Left cardiac atrium (tissue), 4 donors: Measurements from ENCODE around the gene NOTCH1. TPM values are rescaled to one million over a fixed set of nuclear protein-coding genes. Genes with fewer than 3 reads are reported as not detected.

Experiments used
- ATAC-seq, 2 donors: fragments of 200-7000 bp; cut with Tn5 transposase; one replicate each; pipeline ENCODE4 v1.9.1; 2020; ENCODE audit warnings: mild to moderate bottlenecking in 2 of 2, moderate library complexity in 2 of 2
- DNase-seq: peaks from one replicate; pipeline ENCODE4 v3.0.0-alpha.2; 2020
- intact Hi-C, 2 donors: fragments of 100-400 bp; cut with DNase I; formaldehyde crosslinking; loops; one replicate each; pipeline versions ENCODE4 v1.14.1 to v1.15.1; 2022 to 2023
- total RNA-seq, 2 donors: library from RNA; stranded (reverse); fragmentation: NEBNext Ultra II Directional; extraction: Animal tissue kit (Norgen Biotek cat#: 25700); gene quantifications; one replicate each; pipeline ENCODE4 v1.2.1, GENCODE V29; 2021
- donor health status: DM: no; HTN: yes; CAD: no.
- donor health status: DM: no; HTN: yes; CAD: no; lungs with severe emphysema.
- donor health status: DM: yes; HTN: yes; CAD: no.
- donor health status: Dilated cardiomyopathy.

The NOTCH1 gene
- total RNA-seq, 2 donors from 2014 or later, result 22.7 to 36.0 TPM

GRCh38 chr9:136551401-136552116 is 5.7 kb upstream of the NOTCH1 start:
- DNase-seq, result peak; percentile 83
- ATAC-seq, result peak; percentile 29 to 59
- intact Hi-C loops, result no loop called here

GRCh38 chr9:136550439-136551289 is 4.8 kb upstream of the NOTCH1 start:
- intact Hi-C loops, result no loop called here
- ATAC-seq (no peak), DNase-seq (no peak)

DNA sequence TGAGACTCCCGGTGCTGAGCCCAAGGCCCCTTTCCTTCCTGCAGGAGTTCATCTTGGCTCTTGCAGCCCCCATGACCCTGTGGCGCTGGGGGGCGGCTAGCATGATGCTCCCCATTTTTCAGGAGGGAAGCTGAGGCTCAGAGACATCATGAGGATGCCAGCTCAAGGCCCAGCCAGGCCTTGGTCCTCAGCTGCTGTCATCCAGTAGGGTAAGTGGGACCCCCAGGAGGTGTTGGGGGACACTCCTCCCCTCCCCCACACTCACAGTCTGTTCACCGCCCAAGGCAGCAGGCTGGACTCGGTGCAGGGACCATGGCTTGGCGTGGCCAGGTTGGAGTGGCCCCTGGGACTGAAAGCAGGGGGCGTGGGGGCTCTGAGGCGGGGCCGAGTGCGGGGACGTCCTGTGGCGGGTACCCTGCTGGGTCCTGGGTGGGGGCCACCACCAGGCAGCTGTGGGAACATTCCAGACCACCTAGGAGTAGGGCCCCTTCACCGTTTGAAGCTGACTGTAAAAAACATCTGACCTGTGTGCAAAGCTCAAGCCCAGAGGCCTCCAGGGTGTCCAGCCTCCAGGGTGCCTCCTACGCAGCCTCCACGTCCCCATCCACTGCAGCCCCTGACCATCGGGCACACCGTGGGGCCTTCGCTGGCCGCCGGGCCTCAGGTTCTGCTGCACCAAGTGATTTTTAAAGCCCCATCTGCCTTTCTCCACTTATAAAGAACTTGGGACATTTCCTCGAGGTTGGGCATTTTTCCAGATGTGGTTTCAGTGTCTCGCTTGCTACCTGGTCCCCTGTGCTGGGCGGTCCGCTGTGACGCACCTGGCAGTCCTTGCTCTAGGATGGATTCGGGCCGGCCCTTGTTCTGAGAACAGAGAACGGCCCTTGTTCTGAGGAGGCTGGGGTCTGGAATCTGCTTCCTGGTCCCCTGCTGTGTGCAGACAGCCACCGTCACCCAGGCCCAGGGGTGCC is 3.4 kb upstream of the NOTCH1 start:
- intact Hi-C loops, result loop anchor here (10.0 kb wide), 3 partner anchors 54 to 76 kb away; no protein-coding TSS in a partner anchor
- ATAC-seq (no peak), DNase-seq (no peak)

DNA sequence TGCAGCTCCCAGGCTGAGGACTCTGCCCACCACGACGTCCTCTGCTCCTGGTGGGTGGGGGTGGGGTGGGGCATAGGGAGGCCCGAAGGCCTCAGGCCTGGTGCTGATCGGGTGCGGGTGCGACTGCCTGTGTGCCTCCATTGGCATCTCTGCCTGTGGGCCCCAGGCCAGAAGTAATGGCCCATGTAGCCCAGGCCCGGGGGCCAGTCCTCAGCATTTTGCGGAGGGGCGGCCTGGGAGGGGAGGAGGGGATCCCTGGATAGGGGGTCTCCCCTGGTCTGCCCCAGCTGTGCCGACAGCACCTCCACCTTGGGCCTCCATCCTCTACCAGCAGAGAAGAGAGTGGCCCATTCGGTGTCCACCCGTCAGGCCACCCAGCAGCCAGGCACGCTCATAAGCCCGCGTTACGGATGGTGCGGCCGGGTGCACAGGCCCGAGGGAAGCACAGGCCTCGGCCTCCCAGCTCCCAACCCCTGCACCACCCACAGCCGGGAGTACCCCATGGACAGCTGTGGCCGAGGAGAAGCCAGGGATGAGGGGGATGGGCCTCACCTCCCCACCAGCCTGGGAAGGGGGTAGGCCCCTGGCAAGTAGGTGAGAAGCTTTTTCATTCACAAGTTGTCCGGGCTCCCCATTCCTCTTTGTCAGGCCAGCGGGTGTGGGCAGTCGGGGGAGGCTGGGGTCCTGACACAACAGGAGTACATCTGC is 1.8 kb upstream of the NOTCH1 start:
- DNase-seq (no peak), ATAC-seq (no peak)
- intact Hi-C loops, result loop anchor here (10.0 kb wide), 3 partner anchors 53 to 77 kb away; no protein-coding TSS in a partner anchor

DNA sequence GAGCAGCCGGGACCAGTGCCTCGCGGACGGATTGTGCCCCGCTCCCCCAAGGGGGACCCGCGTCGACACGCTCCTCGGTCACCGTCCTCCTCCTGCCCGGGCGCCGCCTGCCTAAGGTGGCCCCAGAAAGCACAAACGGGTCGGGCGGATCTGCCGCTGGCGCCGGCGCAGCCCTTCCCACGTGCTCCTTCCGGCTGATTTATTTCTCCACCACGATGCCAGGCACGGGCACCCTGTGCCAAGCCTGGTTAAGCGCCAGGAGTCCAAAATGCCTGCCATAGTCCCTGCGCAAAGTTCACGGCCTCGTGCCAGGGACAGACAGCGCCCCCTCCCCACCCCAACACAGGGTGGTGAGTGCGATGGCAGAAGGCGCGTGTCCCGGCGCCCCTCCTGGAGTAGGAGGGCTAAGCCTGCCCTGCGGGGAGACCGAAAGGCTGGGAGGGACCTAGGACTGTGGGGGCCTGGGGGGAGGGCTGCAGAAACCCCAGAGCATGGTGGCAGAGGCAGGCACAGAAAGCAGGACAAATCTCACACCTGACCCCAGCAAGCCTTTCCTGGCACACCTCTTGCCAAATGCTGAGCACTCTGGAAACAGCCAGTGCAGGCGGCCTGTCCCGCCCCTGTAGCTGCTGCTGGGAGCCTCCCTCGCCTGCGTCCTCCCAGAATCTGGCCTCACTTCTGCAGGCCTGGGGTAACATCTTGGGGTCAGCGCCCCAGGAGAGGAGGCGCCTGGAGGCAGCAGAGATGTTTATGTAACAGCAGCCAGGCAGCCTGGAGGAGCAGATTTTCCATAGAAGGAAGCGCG is 1.1 kb upstream of the NOTCH1 start:
- intact Hi-C loops, result loop anchor here (10.0 kb wide), 3 partner anchors 52 to 78 kb away; no protein-coding TSS in a partner anchor
- ATAC-seq (peak; percentile 61 to 62), DNase-seq (peak; percentile 81)

GRCh38 chr9:136545692-136545964 is 220 bp downstream of the NOTCH1 start:
- ATAC-seq (no peak), DNase-seq (no peak)
- intact Hi-C loops, result loop anchor here (10.0 kb wide), 3 partner anchors 51 to 79 kb away; no protein-coding TSS in a partner anchor

GRCh38 chr9:136544964-136545691 is 720 bp downstream of the NOTCH1 start:
- peak in 1 of 2 donors; percentile 0 for ATAC-seq
- intact Hi-C loops, result loop anchor here (10.0 kb wide), 3 partner anchors 50 to 80 kb away; no protein-coding TSS in a partner anchor
- peak; percentile 53 for DNase-seq

DNA sequence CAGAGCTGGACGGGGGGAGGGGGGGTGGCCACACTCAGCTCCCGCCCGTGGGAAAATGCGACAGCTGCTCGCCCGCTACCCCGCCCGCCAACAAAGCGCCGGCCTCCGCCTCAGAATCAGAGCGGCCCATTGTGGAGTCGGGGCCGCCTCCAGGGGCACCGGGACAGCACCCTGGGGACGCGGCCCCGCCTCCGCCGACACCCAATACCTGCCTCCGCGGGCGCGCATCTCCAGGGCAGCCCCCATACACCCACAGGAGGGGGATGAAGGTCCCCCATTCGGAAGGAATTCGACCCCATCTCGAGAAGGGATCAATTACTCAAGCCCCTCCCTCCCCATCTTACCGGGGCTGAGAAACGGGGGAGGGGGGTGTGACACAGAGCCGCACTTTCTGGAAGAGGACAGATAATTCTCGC is 1.3 kb downstream of the NOTCH1 start:
- intact Hi-C loops, result loop anchor here (10.0 kb wide), 3 partner anchors 50 to 80 kb away; no protein-coding TSS in a partner anchor
- ATAC-seq (peak; percentile 4 to 5), DNase-seq (peak; percentile 79)

DNA sequence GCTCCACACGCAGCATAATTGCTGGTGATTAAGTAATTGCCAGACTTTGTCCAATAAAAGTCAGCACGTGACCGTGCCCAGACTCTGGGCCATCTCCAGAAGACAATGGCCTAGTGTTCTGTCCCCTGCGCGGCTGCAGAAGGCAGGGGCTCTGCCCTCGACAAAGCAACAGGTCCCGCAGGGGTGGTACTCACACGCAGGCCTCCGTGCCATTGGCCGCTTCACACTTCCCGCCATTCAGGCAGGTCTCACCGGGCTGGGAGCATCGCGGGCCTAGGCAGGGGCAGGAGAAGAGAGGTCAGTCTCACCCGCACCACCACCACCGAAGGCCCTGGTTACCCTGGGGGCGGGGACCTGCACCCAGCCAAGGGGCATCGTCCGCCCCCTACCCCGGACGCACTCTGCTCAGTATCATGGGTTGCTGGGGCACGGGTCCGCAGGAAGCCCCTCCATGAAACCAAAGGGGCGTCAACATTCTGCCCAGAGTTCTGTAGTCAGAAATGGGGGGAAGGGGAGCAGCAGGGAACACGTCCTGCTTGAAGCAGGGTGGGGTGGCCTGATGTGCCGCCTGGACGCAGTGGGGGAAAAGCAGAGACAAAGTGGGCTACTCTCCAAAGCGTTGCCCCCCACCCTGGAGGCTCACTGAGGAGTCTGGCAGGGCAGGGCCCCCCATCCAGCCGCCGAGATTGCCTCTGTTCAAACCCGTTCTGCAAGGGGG is 1.9 kb downstream of the NOTCH1 start:
- DNase-seq (no peak), ATAC-seq (no peak)
- intact Hi-C loops, result loop anchor here (10.0 kb wide), 3 partner anchors 49 to 81 kb away; no protein-coding TSS in a partner anchor

GRCh38 chr9:136543280-136543679 is 2.6 kb downstream of the NOTCH1 start:
- intact Hi-C loops, result loop anchor here (10.0 kb wide), 3 partner anchors 48 to 82 kb away; no protein-coding TSS in a partner anchor
- ATAC-seq (no peak), DNase-seq (no peak)

DNA sequence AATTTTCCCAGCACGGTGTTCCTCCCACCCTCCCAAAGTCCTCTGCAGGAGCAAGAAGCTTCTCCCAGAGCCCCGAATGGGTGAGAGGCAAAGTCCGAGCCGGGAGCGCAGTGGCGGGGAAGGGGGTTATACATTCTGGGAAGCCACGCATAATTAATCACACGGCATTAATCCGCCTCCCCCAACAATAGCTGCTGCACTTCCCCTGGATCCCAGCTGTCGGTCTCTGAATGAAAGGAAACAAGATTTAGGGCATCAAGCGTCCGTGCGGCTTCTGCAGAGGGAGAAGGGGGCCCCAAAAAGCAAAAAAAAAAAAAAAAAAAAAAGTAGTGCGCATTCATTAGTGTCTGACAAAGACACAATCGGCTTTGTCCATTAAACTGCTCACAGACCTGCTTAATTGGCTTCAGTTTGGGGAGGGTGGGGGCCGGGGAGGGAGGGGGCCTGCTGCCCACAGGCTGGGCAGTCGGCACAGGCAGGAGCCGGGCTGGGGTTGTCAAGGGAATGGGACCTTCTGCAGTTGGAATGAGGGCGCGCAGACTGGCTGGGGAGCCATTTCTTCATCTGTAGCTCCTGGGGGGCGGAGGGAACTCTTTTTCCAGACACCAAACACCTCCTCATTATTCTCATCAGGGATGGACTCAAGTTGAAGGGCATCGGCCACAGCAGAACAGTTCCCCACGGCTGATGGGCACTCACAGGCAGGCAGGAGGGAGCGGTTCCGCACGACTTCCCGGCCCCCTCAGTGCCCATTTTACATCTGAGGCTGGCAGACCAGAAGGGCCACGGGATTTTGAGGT is 3.4 kb downstream of the NOTCH1 start:
- no peak for ATAC-seq
- no peak for DNase-seq
- intact Hi-C loops, result loop anchor here (10.0 kb wide), 3 partner anchors 48 to 82 kb away; no protein-coding TSS in a partner anchor

- intact Hi-C loops, result loop anchor here (10.0 kb wide), 3 partner anchors 47 to 83 kb away; no protein-coding TSS in a partner anchor
- DNase-seq, result no peak
- no peak for ATAC-seq
These were observed 4.1 kb downstream of the NOTCH1 start for GRCh38 chr9:136541709-136542108.

DNA sequence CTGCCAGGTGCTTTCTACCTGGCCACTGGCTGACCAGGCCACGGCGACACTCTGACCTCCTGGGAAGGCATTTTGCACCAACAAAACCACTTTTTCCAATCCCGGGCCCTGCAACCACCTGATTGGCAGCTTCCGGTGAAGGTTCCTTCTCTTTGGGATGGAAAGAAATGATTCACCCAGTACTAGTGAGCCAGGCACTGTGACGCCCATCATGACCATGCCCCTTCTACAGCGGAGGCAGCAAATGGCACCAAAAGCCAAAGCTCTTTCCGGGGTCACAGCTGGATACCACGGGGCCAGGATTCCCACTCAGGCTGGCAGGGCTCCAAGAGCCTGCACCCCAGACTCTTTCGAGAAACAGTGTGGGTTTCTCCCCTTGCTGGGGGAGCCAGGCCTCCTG is 4.7 kb downstream of the NOTCH1 start:
- intact Hi-C loops, result loop anchor here (10.0 kb wide), 3 partner anchors 46 to 84 kb away; no protein-coding TSS in a partner anchor

GRCh38 chr9:136539427-136540421 is 6.1 kb downstream of the NOTCH1 start:
- intact Hi-C loops, result loop anchor here (10.0 kb wide), 3 partner anchors 45 to 85 kb away; no protein-coding TSS in a partner anchor
- ATAC-seq (peak; percentile 76 to 77), DNase-seq (peak; percentile 96)

More for the DNA sequence above, 4.7 kb downstream of the NOTCH1 start:
- DNase-seq (no peak), ATAC-seq (no peak)
